ENCODE results near the gene IL2RG. TPM values are rescaled to one million over a fixed set of nuclear protein-coding genes. Genes with fewer than 3 reads are reported as not detected.

IL2RG gene
- total and polyA plus RNA-seq, 10 of the 15 experiments (the other 5 are each of a cell fraction or from before 2014, with no cell fraction given) = 63.9 to 686 (median 183) TPM

DNA sequence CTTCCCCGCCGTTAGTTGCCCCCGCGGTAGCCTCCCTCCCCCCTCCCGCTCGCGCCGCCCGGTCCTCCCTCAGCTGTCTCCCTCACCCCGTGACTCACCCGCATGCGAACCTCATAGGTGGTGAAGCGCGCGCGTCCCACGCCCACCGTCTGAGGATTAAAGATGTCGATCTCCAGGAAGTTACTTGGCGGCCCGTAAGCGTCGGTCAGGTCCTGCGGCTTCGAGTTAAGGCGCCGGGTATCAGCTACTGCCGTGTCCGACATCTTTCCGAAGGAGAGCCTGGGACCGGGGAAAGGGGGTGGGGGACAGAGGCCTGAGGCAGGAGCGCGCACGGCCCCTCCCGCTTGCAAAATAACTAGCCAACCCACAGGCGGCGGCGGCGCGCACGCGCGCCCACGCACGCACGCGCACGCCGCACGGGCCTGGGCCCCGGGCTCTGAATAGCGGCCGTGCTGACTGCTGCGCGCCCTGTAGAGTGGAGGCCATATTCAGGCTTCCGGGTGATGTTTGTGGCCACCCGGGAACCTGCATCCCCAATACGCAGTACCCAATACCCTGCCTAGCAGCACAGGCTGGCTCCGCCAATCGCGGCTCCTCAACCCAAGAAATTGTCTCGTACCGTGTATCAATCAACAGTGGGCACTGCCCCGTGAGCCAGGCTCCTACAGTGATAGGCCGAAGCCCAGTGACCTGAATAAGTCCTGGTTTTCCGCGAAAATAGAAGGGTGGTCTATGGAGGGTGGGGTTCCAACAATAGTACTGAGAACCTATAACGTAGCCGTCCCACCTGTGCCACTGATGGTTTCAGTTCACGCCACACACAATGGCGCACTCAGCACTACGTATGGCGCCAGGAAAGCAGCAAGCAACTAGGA, 43.1 kb downstream of the IL2RG start, which contains the start of gene SNX12 (continued):
- TF ChIP-seq NR2C2 (IDR thresholded peaks at IDR 0.05; ENCODE audit: borderline replicate concordance, control insufficient read depth, insufficient read length, low read depth) = no peak
- TF ChIP-seq EGR1 (IDR thresholded peaks at IDR 0.05; ENCODE audit: borderline replicate concordance in 1 of 2, low read depth in 2 of 2, low read length in 2 of 2) = peak; percentile 95 to 96
- no peak for TF ChIP-seq PAX5 (IDR thresholded peaks at IDR 0.05; ENCODE audit: borderline replicate concordance, low read depth, low read length)
- TF ChIP-seq, protein P1, sequence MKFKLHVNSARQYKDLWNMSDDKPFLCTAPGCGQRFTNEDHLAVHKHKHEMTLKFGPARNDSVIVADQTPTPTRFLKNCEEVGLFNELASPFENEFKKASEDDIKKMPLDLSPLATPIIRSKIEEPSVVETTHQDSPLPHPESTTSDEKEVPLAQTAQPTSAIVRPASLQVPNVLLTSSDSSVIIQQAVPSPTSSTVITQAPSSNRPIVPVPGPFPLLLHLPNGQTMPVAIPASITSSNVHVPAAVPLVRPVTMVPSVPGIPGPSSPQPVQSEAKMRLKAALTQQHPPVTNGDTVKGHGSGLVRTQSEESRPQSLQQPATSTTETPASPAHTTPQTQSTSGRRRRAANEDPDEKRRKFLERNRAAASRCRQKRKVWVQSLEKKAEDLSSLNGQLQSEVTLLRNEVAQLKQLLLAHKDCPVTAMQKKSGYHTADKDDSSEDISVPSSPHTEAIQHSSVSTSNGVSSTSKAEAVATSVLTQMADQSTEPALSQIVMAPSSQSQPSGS (IDR thresholded peaks at IDR 0.05; ENCODE audit: low read length) = no peak
- TF ChIP-seq, protein P2, sequence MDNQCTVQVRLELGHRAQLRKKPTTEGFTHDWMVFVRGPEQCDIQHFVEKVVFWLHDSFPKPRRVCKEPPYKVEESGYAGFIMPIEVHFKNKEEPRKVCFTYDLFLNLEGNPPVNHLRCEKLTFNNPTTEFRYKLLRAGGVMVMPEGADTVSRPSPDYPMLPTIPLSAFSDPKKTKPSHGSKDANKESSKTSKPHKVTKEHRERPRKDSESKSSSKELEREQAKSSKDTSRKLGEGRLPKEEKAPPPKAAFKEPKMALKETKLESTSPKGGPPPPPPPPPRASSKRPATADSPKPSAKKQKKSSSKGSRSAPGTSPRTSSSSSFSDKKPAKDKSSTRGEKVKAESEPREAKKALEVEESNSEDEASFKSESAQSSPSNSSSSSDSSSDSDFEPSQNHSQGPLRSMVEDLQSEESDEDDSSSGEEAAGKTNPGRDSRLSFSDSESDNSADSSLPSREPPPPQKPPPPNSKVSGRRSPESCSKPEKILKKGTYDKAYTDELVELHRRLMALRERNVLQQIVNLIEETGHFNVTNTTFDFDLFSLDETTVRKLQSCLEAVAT (IDR thresholded peaks at IDR 0.05) = peak; percentile 95
- TF ChIP-seq CBX3 (IDR thresholded peaks at IDR 0.05; ENCODE audit: borderline replicate concordance, low read depth) = no peak
- TF ChIP-seq, protein P3, sequence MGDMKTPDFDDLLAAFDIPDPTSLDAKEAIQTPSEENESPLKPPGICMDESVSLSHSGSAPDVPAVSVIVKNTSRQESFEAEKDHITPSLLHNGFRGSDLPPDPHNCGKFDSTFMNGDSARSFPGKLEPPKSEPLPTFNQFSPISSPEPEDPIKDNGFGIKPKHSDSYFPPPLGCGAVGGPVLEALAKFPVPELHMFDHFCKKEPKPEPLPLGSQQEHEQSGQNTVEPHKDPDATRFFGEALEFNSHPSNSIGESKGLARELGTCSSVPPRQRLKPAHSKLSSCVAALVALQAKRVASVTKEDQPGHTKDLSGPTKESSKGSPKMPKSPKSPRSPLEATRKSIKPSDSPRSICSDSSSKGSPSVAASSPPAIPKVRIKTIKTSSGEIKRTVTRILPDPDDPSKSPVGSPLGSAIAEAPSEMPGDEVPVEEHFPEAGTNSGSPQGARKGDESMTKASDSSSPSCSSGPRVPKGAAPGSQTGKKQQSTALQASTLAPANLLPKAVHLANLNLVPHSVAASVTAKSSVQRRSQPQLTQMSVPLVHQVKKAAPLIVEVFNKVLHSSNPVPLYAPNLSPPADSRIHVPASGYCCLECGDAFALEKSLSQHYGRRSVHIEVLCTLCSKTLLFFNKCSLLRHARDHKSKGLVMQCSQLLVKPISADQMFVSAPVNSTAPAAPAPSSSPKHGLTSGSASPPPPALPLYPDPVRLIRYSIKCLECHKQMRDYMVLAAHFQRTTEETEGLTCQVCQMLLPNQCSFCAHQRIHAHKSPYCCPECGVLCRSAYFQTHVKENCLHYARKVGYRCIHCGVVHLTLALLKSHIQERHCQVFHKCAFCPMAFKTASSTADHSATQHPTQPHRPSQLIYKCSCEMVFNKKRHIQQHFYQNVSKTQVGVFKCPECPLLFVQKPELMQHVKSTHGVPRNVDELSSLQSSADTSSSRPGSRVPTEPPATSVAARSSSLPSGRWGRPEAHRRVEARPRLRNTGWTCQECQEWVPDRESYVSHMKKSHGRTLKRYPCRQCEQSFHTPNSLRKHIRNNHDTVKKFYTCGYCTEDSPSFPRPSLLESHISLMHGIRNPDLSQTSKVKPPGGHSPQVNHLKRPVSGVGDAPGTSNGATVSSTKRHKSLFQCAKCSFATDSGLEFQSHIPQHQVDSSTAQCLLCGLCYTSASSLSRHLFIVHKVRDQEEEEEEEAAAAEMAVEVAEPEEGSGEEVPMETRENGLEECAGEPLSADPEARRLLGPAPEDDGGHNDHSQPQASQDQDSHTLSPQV (IDR thresholded peaks at IDR 0.05) = peak; percentile 49; the same call in 1 of the 2 replicates
- TF ChIP-seq, protein P4, sequence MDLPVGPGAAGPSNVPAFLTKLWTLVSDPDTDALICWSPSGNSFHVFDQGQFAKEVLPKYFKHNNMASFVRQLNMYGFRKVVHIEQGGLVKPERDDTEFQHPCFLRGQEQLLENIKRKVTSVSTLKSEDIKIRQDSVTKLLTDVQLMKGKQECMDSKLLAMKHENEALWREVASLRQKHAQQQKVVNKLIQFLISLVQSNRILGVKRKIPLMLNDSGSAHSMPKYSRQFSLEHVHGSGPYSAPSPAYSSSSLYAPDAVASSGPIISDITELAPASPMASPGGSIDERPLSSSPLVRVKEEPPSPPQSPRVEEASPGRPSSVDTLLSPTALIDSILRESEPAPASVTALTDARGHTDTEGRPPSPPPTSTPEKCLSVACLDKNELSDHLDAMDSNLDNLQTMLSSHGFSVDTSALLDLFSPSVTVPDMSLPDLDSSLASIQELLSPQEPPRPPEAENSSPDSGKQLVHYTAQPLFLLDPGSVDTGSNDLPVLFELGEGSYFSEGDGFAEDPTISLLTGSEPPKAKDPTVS (IDR thresholded peaks at IDR 0.05; ENCODE audit: low read depth, low read length) = 0 out of 2 replicates have a peak, but pooled peaks have one; percentile 16
- no peak; a peak in 1 of 4 replicates for TF ChIP-seq EP300 (IDR thresholded peaks at IDR 0.05; ENCODE audit: borderline replicate concordance in 1 of 2, control insufficient read depth in 1 of 2, low read depth in 2 of 2, low read length in 2 of 2)
- TF ChIP-seq RB1 (IDR thresholded peaks at IDR 0.05; ENCODE audit: borderline replicate concordance) = 0 out of 2 replicates have a peak, but pooled peaks have one; percentile 85
- no peak for TF ChIP-seq MYB (IDR thresholded peaks at IDR 0.05; ENCODE audit: borderline replicate concordance, low read depth, low read length)
- peak; percentile 91 for TF ChIP-seq RFX5 (IDR thresholded peaks at IDR 0.05; ENCODE audit: low read depth, low read length)
- TF ChIP-seq, protein P5, sequence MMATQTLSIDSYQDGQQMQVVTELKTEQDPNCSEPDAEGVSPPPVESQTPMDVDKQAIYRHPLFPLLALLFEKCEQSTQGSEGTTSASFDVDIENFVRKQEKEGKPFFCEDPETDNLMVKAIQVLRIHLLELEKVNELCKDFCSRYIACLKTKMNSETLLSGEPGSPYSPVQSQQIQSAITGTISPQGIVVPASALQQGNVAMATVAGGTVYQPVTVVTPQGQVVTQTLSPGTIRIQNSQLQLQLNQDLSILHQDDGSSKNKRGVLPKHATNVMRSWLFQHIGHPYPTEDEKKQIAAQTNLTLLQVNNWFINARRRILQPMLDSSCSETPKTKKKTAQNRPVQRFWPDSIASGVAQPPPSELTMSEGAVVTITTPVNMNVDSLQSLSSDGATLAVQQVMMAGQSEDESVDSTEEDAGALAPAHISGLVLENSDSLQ (IDR thresholded peaks at IDR 0.05) = peak; percentile 94
- TF ChIP-seq ZNF217 (IDR thresholded peaks at IDR 0.05) = peak; percentile 68; the same call in 1 of the 2 replicates
- TF ChIP-seq, protein P6, sequence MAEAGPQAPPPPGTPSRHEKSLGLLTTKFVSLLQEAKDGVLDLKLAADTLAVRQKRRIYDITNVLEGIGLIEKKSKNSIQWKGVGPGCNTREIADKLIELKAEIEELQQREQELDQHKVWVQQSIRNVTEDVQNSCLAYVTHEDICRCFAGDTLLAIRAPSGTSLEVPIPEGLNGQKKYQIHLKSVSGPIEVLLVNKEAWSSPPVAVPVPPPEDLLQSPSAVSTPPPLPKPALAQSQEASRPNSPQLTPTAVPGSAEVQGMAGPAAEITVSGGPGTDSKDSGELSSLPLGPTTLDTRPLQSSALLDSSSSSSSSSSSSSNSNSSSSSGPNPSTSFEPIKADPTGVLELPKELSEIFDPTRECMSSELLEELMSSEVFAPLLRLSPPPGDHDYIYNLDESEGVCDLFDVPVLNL (IDR thresholded peaks at IDR 0.05; ENCODE audit: low read depth, low read length) = no peak

Data from GM12878 (cell line).